Omental fat pad (tissue), 4 donors: Measurements from ENCODE around the gene MALAT1. TPM values are rescaled to one million over a fixed set of nuclear protein-coding genes. Genes with fewer than 3 reads are reported as not detected.
"Not testable (repeated sequence)": the region's sequence is repeated elsewhere in the genome, so short reads cannot be mapped to it uniquely, and the experiment has no call there.

Experiments
- ATAC-seq: fragments of 150-250 bp; one replicate; pipeline ENCODE4 v1.9.1; 2016; ENCODE audit warnings: mild to moderate bottlenecking, moderate library complexity; ENCODE audit not compliant: low FRiP score
- DNase-seq: peaks from one replicate; pipeline ENCODE4 v3.0.0-alpha.2; 2019; ENCODE audit warnings: low spot score
- total RNA-seq, 4 donors: library from RNA; depleted of rRNA; stranded (reverse); fragments of >200 nt; gene quantifications; one replicate each; pipeline ENCODE4 v1.1.0, GENCODE V29; 2016
- TF ChIP-seq, protein P1 (sequence below), 3 donors: fragments of 450-650 bp; IDR thresholded peaks; one replicate each; pipeline ENCODE4 v1.5.1; 2016 to 2017; ENCODE audit warnings: antibody characterized with exemption in 3 of 3, mild to moderate bottlenecking in 3 of 3, moderate library complexity in 2 of 3

MALAT1 gene
- total RNA-seq, 4 donors from 2014 or later = 11,614 to 21,764 (median 16,063) TPM

DNA sequence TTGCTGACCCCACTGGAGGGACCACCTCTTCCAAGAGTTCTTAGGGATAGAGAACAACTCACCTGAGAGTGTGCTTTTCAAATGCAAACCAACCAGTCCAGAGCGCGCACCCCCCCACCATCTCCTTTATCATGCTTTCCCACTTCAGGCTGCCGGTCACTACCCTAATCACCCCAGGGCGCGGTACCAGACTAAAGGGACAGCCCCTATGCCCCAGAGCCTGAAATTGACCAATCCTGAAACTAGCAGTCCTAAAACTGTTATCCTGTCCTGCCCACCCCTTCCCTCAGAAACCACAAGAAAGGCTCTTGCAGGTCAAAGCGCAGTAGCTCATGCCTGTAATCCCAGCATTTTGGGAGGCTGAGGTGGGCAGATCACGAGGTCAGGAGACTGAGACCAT is 39.3 kb upstream of the MALAT1 start:
- DNase-seq (no peak), ATAC-seq (no peak)
- TF ChIP-seq, protein P1, sequence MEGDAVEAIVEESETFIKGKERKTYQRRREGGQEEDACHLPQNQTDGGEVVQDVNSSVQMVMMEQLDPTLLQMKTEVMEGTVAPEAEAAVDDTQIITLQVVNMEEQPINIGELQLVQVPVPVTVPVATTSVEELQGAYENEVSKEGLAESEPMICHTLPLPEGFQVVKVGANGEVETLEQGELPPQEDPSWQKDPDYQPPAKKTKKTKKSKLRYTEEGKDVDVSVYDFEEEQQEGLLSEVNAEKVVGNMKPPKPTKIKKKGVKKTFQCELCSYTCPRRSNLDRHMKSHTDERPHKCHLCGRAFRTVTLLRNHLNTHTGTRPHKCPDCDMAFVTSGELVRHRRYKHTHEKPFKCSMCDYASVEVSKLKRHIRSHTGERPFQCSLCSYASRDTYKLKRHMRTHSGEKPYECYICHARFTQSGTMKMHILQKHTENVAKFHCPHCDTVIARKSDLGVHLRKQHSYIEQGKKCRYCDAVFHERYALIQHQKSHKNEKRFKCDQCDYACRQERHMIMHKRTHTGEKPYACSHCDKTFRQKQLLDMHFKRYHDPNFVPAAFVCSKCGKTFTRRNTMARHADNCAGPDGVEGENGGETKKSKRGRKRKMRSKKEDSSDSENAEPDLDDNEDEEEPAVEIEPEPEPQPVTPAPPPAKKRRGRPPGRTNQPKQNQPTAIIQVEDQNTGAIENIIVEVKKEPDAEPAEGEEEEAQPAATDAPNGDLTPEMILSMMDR (IDR thresholded peaks at IDR 0.05) = no peak

DNA sequence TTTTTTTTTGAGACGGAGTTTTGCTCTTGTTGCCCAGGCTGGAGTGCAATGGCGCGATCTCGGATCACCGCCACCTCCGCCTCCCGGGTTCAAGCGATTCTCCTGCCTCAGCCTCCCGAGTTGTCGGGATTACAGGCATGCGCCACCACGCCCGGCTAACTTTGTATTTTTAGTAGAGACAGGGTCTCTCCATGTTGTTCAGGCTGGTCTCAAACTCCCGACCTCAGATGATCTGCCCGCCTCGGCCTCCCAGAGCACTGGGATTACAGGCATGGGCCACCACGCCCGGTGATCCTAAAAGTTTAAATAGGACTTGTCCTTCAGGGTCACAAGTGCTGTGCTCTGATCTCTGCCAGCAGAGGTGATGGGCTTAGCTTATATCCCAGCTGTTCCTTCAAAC is 33.4 kb upstream of the MALAT1 start:
- not testable (repeated sequence) for ATAC-seq, DNase-seq

DNA sequence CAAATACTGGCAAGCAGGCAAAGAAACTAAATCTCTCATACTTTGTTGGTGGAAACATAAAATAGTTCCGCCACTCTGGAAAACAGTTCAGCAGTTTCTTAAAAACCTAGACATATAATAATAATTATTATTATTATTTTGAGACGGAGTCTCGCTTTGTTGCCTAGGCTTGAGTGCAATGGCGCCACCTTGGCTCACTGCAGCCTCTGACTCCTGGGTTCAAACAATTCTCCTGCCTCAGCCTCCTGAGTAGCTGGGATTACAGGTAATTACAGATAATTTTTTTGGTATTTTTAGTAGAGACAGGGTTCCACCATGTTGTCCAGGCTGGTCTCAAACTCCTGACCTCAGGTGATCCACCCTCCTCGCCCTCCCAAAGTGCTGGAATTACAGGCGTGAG is 31.5 kb upstream of the MALAT1 start:
- not testable (repeated sequence) for DNase-seq, ATAC-seq

DNA sequence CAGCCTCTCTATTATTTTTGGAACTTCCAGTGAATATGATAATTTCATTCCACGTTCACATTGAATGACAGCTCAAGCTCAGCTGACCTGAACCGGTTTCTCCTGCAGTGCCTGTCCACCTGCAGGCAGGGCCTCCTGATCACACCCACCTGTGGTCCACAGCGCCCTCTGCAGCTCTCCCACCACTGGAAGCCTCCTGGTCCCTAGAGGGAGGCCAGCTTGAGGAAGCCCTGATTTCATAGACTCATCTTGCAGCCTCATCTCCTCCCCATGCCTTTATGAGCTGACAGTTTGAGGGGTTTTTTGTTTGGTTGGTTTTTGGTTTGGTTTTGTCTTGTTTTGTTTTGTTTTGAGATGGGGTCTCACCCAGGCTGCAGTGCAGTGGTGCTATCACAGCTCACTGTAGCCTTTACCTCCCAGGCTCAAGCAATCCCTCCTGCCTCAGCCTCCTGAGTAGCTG is 29.9 kb upstream of the MALAT1 start:
- TF ChIP-seq, protein P1 (IDR thresholded peaks at IDR 0.05) = no peak
- DNase-seq = no peak
- ATAC-seq = peak; percentile 27

DNA sequence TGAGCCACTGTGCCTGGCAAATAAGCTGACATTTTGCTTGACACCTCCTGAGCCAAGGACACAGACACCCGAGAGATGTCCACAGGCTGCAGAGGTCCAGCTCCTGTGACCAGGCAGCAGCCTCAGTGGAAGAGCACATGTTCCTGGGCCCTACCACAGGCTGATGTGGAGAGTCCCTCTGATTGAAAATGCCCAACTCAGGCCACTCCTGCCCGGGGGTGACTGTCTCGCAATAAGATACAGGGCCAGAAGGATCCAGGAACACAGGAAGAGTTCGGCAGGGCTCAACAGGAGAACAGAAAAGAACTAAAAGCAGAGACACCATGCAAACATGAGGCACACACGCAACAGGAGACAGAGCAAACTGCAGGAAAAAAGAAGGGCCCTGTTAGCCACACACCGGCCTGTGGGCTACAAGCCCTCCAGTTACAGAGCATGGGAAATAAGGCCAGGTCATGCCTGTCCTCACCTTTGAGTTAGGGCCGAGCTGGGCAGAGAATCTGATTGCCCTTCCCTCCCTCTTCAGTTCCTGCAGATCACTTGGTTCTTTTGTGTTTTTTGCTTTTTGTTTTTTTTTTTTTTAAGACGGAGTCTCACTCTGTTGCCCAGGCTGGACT is 28.3 kb upstream of the MALAT1 start:
- ATAC-seq = no peak
- TF ChIP-seq, protein P1 (IDR thresholded peaks at IDR 0.05) = no peak
- no peak for DNase-seq

DNA sequence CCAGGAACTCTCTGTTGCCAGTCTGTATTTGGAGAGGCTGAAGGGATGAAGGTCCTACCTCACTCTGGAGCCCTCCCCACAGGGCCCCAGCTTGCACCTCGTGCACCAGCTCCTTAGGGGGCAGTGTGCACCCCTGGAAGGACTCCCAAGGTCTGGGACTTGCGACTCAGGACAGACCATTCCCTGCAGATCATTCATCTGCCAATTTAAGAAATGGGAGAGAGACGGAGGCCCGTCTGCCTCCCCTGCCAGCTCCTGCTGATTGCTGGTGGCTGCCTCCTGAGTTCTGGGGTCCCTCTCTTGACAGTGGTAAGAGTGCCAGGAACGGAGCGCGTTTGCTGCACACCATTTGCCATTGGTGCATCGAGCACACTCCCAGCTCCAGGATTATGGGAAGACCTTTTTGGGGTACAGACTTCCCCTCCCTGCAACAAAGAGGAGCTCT is 27.4 kb upstream of the MALAT1 start:
- DNase-seq (no peak), ATAC-seq (peak; percentile 33)
- TF ChIP-seq, protein P1 (IDR thresholded peaks at IDR 0.05) = no peak

DNA sequence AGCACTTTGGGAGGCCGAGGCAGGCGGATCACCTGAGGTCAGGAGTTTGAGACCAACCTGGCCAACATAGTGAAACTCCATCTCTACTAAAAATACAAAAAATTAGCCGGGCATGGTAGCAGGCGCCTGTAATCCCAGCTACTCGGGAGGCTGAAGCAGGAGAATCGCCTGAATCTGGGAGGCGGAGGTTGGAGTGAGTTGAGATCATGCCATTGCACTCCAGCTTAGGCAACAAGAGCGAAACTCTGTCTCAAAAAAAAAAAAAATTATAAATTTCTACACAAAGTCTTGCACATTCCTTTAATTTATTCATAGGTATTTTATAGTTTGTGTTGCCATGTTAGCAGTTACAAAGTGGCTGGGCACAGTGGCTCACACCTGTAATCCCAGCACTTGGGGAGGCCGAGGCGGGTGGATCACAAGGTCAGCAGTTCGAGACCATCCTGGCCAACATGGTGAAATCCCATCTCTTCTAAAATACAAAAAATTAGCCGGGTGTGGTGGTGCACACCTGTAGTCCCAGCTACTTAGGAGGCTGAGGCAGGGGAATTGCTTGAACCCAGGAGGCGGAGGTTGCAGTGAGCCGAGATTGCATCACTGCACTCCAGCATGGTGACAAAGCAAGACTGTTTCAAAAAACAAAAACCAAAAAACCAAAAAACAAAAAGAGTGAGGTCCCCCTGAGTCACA is 26.1 kb upstream of the MALAT1 start:
- DNase-seq, ATAC-seq: not testable (repeated sequence)

DNA sequence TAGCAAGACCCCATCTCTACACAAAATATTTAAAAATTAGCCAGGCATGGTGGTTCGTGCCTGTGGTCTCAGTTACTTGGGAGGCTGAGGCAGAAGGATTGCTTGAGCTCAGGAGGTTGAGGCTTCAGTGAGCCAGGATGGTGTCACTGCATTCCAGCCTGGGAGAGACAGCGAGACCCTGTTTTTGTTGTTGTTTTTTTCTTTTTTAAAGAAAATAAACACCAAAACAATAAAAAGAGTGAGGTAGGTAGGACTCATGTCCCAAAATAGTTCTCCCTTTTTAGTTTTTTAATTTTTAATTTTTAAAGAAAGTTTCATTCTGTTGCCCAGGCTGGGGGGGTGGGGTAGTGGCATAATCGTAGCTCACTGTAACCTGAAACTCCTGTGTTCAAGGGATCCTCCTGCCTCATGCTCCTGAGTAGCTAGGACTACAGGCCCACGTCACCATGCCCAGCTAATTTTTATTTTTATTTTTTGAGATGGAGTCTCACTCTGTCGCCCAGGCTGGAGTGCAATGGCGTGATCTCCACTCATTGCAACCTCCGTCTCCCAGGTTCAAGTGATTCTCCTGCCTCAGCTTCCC is 25.5 kb upstream of the MALAT1 start:
- no peak for ATAC-seq

More for the DNA sequence above, 25.5 kb upstream of the MALAT1 start:
- no peak for DNase-seq
- TF ChIP-seq, protein P1 (IDR thresholded peaks at IDR 0.05) = no peak
